HepG2 (cell line): Measurements from ENCODE around the gene CARMIL3. TPM values are rescaled to one million over a fixed set of nuclear protein-coding genes. Genes with fewer than 3 reads are reported as not detected.
A peak's percentile ranks its signal among the peaks of the same experiment; 100 is the strongest.

ENCODE experiments used
- ATM ChIP-seq: fragments of 450-650 bp; IDR thresholded peaks from 2 replicates; pipeline ENCODE4 v1.7.1; 2017; ENCODE audit warnings: mild to moderate bottlenecking, borderline replicate concordance
- KDM1A ChIP-seq: IDR thresholded peaks from 2 replicates; pipeline ENCODE4 v1.6.1; 2016; ENCODE audit warnings: missing compliant biosample characterization
- MXD4 ChIP-seq: IDR thresholded peaks from 2 replicates; pipeline ENCODE4 v1.6.1; 2016; ENCODE audit warnings: mild to moderate bottlenecking, missing biosample characterization, missing genetic modification reagents
- ZNF253 ChIP-seq: sonication (generic); formaldehyde crosslinking; IDR thresholded peaks from 2 replicates; pipeline ENCODE4 v1.8.0; 2022; ENCODE audit warnings: mild to moderate bottlenecking, missing genetic modification reagents, borderline replicate concordance
- ZNF33A ChIP-seq: sonication (generic); formaldehyde crosslinking; IDR thresholded peaks from 2 replicates; pipeline ENCODE4 v1.5.1; 2020; ENCODE audit warnings: missing genetic modification reagents, mild to moderate bottlenecking, moderate library complexity, borderline replicate concordance
- ZNF451 ChIP-seq: sonication (generic); formaldehyde crosslinking; IDR thresholded peaks from 2 replicates; pipeline ENCODE4 v1.5.0; 2020; ENCODE audit warnings: mild to moderate bottlenecking, missing genetic modification reagents
- ZNF510 ChIP-seq: sonication (generic); formaldehyde crosslinking; IDR thresholded peaks from 2 replicates; pipeline ENCODE4 v1.4.0; 2020; ENCODE audit warnings: low read depth, mild to moderate bottlenecking, missing genetic modification reagents
- ZNF619 ChIP-seq: sonication (generic); formaldehyde crosslinking; IDR thresholded peaks from 2 replicates; pipeline ENCODE4 v1.4.0; 2020; ENCODE audit warnings: mild to moderate bottlenecking, missing genetic modification reagents
- polyA plus RNA-seq, 8 experiments: library from polyadenylated mRNA; depleted of rRNA in 3 of 8; stranded (reverse) in 7 of 8; unstranded in 1 of 8; fragments of >200 nt; fragmentation: Illumina TruSeq in 4 of 8; extraction: Trizol in 4 of 8; gene quantifications; 2 replicates each; pipeline versions ENCODE4 v1.2.1 to v1.2.3, GENCODE V29; 2011 to 2016; ENCODE audit warnings: low read depth in 4 of 8, missing spikeins in 1 of 8, mixed read lengths in 1 of 8; ENCODE audit not compliant: insufficient read depth in 1 of 8
- total RNA-seq, 5 experiments: library from RNA; depleted of rRNA; stranded (reverse); fragments of >200 nt; fragmentation: Illumina TruSeq; extraction: Trizol; gene quantifications; 2 replicates each; pipeline ENCODE4 v1.2.3, GENCODE V29; 2016; ENCODE audit warnings: low read depth in 1 of 5
- TF ChIP-seq, protein P1 (sequence below), 2 experiments: IDR thresholded peaks; 2 replicates each; pipeline ENCODE4 v1.6.1; 2011 to 2012; ENCODE audit warnings: low read length in 2 of 2, borderline replicate concordance in 1 of 2, low read depth in 1 of 2, mild to moderate bottlenecking in 1 of 2, moderate library complexity in 1 of 2
- TF ChIP-seq, protein P2 (sequence below): sonication (generic); formaldehyde crosslinking; IDR thresholded peaks from 2 replicates; pipeline ENCODE4 v1.4.0; 2020; ENCODE audit warnings: missing genetic modification reagents, borderline replicate concordance
- TF ChIP-seq, protein P3 (sequence below): sonication (generic); formaldehyde crosslinking; IDR thresholded peaks from 2 replicates; pipeline ENCODE4 v1.5.0; 2020; ENCODE audit warnings: mild to moderate bottlenecking, missing genetic modification reagents

The CARMIL3 gene
- total and polyA plus RNA-seq, 2 of the 13 experiments (the other 11 are each of a cell fraction or from before 2014, with no cell fraction given) = 0.27 to 0.55 TPM

DNA sequence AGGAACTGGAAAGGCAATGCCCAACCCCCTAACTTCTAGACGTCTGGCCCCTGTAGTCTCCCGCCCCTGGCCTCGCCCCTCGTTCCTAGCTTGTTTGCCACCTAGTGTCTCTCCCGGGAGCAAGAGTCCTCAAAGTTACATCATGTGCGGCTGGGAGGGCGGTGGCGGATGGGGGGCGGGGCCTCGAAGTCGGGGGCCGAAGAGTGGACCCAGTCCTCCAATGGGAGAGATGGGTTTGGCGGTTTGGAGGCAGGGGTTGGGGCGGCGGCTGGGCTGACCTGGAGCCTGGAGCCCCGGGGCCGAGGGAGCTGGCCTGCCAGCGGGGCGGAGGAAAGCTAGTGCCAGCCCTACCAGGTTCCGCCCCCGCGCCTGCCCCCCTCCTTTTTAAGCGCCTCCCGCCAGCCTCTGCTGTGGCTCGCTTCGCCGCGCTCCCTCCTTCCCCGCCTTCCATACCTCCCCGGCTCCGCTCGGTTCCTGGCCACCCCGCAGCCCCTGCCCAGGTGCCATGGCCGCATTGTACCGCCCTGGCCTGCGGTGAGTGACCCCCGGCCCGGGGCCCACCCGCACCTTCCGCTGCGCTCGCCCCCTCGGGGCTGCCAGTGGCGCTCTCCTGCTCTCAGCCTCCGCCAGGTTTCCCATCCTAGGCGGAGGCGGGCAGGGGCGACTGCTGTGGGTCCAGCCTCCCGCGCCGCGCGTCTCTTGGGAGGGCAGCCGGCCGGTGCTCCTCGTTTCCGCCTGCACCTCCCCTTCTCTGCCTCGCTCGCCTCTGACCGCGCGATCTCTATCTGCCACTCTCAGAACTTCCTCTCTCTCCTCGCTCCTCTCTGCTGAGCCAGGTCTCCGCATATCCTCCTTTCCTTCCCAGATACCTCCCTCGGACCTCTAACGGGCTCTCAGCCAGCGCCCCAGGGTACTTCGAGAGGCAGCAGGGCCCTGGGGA, 42.4 kb downstream of the CARMIL3 start, which contains the start of gene PCK2 (continued):
- TF ChIP-seq ZNF33A = no peak
- no peak for TF ChIP-seq ZNF253
- TF ChIP-seq ZNF619 (CRISPR knock-in tag) = peak; percentile 88; the same call in 1 of the 2 replicates
- peak; percentile 94 for TF ChIP-seq MXD4 (CRISPR knock-in tag)
- TF ChIP-seq KDM1A = peak; percentile 79
- TF ChIP-seq ZNF451 (CRISPR knock-in tag) = peak; percentile 87
- TF ChIP-seq, protein P1, sequence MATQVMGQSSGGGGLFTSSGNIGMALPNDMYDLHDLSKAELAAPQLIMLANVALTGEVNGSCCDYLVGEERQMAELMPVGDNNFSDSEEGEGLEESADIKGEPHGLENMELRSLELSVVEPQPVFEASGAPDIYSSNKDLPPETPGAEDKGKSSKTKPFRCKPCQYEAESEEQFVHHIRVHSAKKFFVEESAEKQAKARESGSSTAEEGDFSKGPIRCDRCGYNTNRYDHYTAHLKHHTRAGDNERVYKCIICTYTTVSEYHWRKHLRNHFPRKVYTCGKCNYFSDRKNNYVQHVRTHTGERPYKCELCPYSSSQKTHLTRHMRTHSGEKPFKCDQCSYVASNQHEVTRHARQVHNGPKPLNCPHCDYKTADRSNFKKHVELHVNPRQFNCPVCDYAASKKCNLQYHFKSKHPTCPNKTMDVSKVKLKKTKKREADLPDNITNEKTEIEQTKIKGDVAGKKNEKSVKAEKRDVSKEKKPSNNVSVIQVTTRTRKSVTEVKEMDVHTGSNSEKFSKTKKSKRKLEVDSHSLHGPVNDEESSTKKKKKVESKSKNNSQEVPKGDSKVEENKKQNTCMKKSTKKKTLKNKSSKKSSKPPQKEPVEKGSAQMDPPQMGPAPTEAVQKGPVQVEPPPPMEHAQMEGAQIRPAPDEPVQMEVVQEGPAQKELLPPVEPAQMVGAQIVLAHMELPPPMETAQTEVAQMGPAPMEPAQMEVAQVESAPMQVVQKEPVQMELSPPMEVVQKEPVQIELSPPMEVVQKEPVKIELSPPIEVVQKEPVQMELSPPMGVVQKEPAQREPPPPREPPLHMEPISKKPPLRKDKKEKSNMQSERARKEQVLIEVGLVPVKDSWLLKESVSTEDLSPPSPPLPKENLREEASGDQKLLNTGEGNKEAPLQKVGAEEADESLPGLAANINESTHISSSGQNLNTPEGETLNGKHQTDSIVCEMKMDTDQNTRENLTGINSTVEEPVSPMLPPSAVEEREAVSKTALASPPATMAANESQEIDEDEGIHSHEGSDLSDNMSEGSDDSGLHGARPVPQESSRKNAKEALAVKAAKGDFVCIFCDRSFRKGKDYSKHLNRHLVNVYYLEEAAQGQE (IDR thresholded peaks at IDR 0.05; ENCODE audit: borderline replicate concordance in 1 of 2, low read depth in 1 of 2, low read length in 2 of 2) = peak in 1 of 2 experiments; percentile 79; a peak in 2 of 4 replicates
- TF ChIP-seq, protein P2, sequence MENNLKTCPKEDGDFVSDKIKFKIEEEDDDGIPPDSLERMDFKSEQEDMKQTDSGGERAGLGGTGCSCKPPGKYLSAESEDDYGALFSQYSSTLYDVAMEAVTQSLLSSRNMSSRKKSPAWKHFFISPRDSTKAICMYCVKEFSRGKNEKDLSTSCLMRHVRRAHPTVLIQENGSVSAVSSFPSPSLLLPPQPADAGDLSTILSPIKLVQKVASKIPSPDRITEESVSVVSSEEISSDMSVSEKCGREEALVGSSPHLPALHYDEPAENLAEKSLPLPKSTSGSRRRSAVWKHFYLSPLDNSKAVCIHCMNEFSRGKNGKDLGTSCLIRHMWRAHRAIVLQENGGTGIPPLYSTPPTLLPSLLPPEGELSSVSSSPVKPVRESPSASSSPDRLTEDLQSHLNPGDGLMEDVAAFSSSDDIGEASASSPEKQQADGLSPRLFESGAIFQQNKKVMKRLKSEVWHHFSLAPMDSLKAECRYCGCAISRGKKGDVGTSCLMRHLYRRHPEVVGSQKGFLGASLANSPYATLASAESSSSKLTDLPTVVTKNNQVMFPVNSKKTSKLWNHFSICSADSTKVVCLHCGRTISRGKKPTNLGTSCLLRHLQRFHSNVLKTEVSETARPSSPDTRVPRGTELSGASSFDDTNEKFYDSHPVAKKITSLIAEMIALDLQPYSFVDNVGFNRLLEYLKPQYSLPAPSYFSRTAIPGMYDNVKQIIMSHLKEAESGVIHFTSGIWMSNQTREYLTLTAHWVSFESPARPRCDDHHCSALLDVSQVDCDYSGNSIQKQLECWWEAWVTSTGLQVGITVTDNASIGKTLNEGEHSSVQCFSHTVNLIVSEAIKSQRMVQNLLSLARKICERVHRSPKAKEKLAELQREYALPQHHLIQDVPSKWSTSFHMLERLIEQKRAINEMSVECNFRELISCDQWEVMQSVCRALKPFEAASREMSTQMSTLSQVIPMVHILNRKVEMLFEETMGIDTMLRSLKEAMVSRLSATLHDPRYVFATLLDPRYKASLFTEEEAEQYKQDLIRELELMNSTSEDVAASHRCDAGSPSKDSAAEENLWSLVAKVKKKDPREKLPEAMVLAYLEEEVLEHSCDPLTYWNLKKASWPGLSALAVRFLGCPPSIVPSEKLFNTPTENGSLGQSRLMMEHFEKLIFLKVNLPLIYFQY (CRISPR knock-in tag) = peak; percentile 86
- no peak for TF ChIP-seq ATM
- no peak; the same call in 1 of the 2 replicates for TF ChIP-seq ZNF510 (CRISPR knock-in tag)
- TF ChIP-seq, protein P3, sequence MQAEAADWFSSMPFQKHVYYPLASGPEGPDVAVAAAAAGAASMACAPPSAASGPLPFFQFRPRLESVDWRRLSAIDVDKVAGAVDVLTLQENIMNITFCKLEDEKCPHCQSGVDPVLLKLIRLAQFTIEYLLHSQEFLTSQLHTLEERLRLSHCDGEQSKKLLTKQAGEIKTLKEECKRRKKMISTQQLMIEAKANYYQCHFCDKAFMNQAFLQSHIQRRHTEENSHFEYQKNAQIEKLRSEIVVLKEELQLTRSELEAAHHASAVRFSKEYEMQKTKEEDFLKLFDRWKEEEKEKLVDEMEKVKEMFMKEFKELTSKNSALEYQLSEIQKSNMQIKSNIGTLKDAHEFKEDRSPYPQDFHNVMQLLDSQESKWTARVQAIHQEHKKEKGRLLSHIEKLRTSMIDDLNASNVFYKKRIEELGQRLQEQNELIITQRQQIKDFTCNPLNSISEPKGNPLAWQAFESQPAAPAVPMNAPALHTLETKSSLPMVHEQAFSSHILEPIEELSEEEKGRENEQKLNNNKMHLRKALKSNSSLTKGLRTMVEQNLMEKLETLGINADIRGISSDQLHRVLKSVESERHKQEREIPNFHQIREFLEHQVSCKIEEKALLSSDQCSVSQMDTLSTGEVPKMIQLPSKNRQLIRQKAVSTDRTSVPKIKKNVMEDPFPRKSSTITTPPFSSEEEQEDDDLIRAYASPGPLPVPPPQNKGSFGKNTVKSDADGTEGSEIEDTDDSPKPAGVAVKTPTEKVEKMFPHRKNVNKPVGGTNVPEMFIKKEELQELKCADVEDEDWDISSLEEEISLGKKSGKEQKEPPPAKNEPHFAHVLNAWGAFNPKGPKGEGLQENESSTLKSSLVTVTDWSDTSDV (CRISPR knock-in tag) = no peak
